Ecto neural progenitor cell (in vitro differentiated cells): ENCODE measurements around the gene PHC3.
"Not testable (repeated sequence)": the region's sequence is repeated elsewhere in the genome, so short reads cannot be mapped to it uniquely, and the experiment has no call there.

Experiments
- DNase-seq: peaks from one replicate; pipeline ENCODE4 v3.0.0-alpha.2; 2018; ENCODE audit warnings: low spot score

PHC3 gene

DNA sequence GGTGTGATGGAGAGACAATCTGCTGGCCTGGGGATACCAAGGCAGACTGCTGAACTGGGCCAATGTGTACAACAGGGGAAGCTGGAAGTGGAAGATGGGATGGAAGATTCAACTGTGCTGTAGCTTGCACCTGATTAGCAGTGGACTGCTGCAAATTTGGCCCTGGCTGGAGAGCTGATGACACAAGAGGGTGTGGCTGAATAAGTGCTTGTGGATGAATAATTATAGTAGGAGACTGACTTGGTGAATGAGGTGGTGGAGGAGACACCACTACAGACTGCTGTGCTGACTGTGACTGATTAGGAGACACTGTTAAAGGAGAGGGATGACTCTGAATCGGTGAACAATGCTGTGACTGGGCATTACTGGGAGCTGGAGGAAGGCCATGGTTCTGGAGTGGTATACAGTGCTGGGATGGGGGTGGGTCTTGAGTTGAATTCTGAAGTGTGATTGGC lies 52.5 kb downstream of the PHC3 start:
- DNase-seq: no peak

DNA sequence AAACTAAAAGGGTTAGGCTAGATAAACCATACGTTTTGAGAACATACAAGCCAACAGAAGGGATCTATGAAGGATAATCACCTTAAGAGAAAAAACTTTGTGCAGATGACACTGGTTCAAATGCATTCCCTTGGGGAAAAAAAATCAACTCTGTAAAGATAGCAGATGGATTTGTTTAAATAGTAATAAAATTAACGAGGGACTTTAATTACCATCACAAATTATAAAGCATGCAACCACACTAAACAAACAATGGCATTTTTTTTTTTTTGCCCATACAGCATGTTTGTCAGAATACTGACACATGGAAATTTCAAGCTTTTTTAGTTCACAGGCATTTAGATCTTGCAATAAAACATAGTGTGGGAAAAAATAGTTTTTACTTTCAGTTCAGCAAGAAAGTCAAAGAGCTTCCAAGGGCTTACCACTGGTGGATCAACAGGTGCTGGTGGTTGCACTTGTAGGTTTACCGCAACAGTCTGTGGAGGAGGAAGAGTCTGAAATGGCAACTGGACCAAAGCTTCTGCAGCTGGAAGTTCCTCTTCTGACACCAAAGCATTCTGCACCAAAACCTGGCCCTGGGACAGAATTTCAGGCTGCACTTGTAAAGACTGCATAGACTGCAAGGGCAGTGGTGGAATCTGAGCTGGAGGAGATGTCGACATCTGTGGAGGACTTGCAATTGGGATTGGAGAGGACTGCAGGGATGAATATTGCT lies 53.1 kb downstream of the PHC3 start:
- no peak for DNase-seq

DNA sequence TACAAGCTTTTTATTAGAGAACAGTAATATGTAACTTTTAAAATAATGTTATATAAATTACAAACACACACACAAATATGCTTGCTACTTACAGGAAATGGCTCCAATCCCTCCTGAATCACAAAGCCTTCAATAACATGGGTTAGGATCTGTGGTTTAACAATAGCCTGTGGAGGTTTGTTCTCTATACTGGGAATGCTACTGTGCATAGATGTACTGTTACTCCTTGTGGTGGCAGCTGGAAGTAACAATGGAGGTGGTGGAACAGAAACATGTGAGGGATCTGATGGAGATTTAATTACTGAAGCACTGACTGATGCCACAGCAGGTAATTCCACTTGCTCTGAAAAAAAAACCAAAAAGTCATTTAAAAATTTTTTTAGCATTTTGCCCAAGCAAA lies 64.4 kb downstream of the PHC3 start:
- DNase-seq: no peak

DNA sequence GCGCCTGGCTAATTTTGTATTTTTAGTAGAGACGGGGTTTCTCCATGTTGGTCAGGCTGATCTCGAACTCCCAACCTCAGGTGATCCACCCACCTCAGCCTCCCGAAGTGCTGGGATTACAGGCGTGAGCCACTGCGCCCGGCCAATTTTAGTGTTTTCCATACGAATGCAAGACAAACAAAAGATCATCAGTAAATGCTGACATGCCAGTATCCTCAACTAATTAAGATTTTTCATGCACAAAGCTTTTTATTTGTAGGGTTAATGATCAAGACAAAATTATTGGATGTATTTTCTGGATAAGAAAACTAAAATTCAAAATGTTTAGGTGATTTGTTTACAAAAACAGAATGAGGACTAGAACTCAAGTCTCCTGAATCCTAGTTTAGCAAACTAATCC lies 67.4 kb downstream of the PHC3 start:
- not testable (repeated sequence) for DNase-seq

DNA sequence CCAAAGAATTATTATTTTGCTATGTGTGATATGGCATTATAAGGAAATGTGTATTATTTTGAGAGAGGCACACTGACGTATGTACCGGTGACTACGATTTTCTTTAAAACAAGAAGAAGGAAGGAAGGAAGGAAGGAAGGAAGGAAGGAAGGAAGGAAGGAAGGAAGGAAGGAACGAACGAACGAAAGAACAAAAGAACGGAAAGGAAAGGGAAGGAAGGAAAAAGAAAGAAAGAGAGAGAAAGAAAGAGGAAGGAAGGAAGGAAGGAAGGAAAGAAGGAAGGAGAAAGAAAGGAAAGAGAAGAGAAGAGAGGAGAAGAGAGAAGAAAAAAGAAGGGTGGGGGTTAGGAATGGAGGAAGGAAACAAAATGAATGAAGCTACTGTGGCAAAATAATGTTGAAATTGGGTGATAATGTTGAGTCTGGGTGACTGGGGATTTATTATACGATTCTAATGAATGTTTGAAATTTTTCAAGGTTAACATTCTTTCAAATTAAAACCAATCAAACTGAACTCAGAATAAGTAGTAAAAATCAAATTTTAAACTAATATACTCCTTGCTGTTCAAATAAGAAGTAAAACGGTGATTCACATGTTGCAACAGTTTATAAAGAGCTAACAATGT lies 70.3 kb downstream of the PHC3 start:
- DNase-seq: no peak

DNA sequence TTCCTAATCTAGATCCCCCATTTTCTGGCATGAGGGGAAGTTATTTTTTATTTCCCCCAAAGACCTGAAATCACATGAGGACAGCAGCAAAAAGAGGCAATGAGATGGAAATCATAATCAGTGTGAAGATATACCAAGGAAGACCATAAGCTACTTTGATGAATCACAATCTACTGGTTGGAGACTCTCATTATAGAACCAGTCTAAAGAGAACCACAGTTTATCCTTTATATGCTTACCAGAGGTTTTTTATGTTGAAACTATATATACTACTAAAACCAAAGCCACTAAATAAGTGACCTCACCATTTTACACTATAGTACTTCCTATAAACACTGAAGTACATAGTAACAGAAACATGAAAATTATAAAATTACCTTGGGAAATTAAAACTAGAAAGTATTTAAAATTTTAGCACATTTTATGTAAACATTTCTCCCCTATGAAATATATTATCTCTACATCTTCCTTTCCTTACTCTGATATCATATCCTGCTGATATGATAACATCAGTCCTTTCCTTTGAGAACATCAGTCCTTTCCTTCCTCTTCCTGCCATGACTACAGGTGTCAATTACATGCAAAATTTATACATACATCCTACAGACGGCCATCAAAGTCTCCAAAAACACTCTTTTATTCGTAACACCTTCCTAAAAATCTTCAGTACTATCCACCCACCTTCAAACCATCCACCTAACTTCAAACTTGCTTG lies 71.8 kb downstream of the PHC3 start:
- DNase-seq: no peak

DNA sequence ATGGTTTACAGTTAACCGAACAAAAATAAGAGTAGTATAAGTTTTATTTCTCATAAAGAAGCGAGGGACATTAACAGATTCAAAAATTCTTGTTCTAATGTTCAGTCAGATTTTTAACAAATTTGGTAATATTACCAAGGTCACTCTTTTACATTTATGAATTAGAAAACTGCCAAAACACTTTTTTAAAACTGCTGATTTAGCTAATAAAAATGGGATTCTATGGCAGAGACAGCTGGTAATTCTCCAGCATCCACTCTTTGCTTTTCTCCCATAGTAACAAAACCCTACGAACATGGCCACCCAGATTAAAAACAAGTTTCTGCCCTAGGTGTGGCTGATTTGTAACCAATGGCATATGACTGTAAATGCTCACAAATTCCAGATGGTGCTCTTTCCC lies 72.6 kb downstream of the PHC3 start:
- no peak for DNase-seq

DNA sequence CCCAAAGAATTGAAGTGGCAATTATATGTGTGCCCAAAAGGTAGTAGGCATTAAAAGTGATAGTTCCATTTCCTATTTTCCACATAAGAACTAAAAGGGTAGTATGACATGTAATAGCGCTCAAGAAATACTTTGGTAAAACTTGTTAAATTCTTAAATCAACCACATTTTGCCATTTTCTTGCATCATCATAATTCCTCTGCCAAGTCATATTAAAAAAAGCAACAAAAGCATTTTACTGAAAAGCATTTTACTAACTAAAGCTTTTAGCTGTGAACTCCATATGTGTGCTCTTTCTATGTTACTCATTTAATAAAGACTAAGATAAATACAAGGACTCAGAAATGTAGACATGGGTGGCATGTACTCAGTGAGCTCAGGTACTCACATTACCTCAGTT lies 73.6 kb downstream of the PHC3 start:
- DNase-seq: no peak

DNA sequence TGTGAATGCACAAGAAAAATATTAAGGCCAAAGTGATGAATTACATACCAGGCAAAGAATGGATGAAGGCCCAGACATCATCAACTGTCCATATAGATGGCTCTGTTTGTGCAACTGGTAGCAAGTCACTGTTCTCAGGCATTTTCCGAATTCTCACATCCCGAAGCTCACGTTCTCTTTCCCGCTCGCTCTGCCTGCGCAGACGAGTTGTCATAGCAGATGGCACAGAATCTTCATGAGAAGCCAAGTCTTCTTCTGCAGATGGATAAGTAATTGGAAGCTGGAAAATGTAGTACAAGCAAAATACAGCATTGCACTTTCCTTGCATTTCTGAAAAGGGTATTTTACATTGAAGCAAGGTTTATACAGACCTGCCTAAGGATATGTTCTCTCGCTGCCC lies 79.1 kb downstream of the PHC3 start:
- DNase-seq: no peak

DNA sequence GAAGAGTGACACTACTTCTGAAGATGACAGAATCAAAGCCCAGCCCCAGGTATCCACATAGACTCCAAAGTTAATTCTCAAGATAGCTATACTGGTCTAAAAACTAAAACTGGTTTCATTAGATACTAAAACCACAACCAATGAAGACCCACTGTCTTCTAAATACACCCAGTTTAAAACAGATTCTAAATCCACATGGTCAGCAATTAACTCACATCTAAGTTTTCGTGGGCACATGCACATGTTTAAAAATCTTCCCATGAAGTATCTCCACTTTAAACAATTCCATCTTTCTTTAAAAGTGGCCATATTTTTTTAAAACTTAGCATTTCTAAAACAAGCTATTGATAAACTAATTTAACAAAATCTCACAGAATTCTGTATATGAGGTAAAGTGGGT lies 80.6 kb downstream of the PHC3 start:
- no peak for DNase-seq

DNA sequence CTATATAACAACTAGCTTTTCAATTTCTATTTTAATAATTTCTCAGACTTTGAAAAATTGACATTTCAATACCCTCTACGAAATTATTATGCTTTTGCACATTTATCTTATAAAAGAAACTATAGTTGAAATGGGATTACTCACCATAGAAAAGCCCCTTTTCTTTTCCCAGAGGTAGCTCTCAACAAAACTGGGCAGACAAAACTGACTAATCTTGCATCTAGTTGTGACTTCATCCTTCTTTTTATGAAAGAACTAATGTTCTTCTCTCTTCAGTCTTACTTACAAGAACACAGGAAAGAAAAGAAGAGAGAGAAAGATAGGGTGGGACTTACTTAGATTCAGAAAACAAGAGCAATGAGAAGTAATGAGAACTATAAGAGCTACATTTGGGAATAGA lies 82.8 kb downstream of the PHC3 start:
- no peak for DNase-seq

DNA sequence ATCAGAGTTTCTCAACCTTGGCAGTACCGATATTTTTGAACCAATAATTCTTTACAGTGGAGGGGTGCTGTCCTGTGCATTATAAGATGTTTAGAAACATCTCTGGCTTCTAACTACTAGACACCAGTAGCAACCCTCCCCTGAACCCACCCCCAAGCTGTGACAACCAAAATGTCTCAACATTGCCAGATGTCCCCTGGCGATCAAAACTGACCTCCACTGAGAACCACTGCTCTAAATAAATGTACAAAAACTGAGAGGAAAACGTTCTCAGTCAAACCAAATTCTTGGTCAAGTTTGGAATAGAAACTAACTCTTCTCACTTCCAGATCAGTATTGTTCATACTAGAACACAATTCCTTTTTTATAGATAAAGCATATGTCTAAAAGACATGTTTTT lies 85.2 kb downstream of the PHC3 start:
- no peak for DNase-seq

DNA sequence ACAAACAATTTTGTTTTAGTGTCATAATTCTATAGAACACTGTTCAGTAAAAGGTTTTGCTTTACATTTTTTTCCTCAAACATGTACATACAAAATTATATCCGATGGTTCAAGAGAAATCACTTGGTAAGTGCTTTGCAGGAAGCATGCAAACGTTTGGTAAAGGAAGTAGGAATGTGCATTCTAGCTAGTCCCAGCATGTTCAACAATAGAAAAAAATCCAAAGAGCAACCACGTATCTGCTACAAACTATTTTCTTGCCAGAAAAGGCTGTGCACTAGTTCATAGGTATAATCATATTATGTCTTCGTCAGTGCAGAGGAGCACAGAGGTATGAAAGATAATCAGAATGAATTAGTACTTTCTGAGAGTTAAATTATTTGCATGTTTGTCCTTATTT lies 85.8 kb downstream of the PHC3 start:
- no peak for DNase-seq

DNA sequence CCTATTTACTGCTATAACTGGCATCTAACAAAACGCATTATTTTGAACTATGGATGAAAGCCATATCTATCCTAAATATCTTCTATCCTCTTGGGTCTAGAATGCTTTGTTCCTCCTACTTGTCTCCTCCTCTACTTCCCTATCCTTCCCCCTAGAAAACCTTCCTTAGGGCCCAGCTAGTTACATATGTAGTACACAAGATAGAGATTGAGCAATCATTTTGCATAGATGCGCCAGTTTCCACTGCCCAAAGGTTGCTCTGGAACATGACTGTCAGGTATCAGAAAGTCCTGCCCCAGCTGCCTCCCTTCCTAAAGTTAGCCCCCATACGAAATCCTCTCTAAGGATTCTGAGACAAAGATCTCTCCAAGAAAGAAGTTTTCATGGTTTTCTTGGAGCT lies 88.6 kb downstream of the PHC3 start:
- DNase-seq: no peak

DNA sequence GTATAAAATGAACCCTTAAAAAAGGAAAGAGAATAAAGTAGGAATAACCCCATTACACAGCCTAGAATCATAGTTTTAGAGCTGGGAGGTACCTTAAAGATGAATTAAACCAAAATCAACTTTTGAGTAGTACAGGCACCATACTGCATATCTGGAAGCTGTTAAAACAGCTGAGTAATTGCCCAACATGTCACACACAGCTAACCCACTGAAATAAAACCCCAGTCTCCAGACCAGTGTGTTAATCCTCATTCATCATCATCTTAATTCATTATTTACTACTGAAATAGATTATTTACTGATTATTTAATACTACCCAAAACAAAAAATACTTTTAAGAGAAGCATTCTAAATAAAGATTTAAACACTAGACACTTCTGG lies 90.9 kb downstream of the PHC3 start:
- no peak for DNase-seq

DNA sequence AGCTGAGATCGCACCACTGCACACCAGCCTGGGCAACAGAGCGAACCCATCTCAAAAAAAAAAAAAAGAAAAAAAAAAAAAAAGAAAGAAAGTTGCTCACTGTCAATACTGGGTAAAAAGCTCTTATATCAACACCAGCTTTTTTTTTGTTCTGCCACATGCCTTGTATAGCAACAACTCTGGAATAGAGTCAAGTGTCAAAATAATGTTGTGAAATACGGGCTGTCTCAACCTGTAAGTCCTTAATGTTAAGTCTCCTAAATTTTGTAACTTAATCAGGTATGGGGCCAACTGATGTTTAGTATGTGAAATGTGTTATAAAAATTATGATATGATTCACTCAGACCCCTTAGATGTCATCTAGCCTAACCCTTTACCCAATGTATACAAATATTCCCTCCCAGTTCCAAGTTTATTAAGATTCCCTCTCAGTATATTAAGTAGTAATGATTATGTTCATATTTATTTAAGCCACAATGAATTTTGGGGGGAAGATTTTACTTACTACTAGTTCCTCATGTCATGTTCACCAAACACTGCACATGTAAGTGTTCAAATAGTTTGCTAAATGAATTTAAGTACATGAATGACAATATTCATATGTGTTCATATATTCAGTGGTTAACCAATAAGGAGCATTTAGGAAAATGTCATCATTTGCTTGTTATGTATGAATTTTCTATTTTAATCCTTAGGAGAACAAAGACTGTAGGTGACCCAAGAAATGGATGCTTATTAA lies 91.5 kb downstream of the PHC3 start:
- no peak for DNase-seq

DNA sequence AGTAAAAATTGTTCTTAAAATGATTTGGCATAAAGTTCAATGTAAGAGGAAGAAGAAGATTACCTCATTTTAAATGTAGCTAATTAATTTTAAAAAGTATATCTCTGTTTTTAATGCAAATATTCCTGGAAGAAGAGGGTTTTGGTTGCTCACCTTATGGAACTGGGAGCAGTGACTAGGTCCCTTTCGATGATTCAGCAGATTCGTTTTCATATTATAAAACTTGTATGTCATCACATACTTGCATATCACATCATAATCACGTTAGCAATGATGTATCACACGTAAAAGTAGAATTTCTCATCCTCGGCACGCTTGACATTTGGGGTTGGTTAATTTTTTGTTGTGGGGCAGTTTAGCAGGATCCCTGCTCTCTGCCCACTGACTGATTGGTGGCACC lies 96.1 kb downstream of the PHC3 start:
- DNase-seq: no peak

DNA sequence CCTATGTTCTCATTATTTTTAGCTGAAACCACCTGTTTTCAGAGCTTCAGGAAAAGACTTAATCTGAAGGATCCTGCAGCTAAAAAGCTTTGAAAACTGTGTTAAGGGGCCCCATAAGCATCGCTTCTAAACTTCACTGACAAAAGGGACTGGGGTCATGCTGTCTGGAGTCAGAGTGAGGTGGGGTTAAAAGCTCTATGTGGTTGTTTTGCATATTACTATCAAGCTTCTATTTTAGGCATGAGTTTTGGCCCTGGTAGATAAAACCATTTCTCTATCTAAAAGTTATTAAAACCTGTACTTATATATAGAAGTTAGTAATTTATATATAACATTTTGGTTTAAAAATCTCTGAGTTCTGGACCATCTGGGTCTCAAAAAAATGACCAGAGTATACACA lies 98.2 kb downstream of the PHC3 start:
- DNase-seq: no peak

DNA sequence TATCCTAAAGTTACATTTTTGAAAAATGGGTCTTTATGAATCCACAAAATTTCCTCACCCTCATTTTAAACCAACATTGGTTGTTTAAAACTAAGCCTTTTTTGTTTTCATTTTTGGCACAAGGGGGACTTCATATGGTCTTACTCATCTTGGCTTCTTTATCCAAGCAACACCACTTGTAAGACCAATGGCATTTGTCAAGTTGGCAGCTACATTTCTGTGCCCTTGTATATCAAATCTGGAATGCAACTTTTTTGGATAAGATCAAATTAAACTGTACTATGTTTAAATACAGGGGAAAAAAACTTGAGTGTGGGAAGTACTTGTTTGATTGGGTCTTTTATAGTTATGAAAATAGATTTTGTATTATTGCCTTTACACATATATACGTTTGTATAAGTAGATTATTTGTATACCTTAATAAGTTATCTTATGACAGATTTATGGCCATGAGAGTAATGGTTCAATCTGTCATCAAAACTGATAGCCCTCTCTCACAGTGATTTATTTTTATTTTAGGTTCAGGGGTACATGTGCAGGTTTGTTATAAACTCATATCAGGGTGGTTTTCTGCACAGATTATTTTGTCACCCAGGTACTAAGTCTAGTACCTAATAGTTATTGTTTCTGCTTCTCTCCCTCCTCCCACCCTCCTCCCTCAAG lies 100.3 kb downstream of the PHC3 start:
- DNase-seq: no peak

DNA sequence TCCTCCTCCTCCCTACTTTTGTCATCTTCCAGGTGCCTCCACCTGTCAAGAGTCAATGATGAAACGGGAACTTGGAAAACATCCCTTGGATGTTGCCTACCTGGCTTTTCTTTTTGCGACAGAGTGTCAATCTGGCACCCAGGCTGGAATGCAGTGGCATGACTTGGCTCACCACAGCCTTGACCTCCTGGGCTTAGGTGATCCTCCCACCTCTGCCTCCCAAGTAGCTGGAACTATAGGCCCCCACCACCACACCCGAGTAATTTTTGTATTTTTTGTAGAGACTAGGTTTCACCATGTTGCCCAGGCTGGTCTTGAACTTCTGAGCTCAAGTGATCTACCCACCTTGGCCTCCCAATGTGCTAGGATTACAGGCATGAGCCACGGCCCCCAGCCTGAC lies 100.9 kb downstream of the PHC3 start:
- DNase-seq: no peak

DNA sequence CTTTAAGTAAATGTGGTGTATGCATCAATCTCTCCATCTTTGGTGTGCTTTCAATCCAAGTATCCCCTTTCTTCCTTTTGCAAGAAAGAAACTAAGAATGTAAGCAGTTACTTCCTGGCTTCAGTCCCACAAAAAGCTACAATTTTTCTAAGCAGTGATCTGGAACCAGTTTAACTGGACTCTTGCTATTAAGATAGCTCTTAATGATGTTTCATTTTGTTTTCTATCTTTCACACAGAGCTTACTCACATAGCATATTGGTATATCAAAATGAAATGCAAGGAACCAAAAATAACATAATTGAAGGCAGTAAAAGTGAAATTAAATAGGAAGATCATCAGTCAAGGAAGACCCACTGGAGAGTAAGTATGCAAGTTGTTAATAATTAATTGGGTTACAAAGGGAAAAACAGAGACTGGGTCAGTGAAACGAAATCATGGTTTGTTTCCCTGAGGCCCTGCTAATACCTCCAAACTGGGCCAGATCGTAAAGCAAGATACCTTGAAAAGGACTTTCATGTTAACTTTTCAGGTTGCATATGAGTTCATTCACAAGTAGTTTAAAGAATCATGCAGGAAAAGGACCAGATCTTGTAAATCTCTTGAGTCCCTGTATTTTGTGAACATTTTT lies 101.9 kb downstream of the PHC3 start:
- DNase-seq: no peak
